Upper lobe of left lung (tissue), 6 donors: Measurements from ENCODE around the gene TMEM240. TPM values are rescaled to one million over a fixed set of nuclear protein-coding genes. Genes with fewer than 3 reads are reported as not detected.

ENCODE experiments used
- ATAC-seq, 2 donors: fragments of 200-7000 bp; cut with Tn5 transposase; one replicate each; pipeline ENCODE4 v1.9.1; 2022; ENCODE audit warnings: mild to moderate bottlenecking in 2 of 2, moderate library complexity in 2 of 2; ENCODE audit not compliant: low FRiP score in 2 of 2
- DNase-seq, 2 donors: peaks; one replicate each; pipeline ENCODE4 v3.0.0-alpha.2; 2019 to 2020
- H3K27ac ChIP-seq, 4 donors: fragments of 200-600 bp; sonication (generic); one replicate each; pipeline ENCODE4 v1.5.1; 2016 to 2019
- H3K27me3 ChIP-seq, 4 donors: fragments of 200-600 bp; sonication (generic); one replicate each; pipeline ENCODE4 v1.5.1; 2017 to 2019
- H3K36me3 ChIP-seq, 4 donors: fragments of 200-600 bp; sonication (generic); one replicate each; pipeline ENCODE4 v1.5.1; 2016 to 2019
- H3K4me1 ChIP-seq, 4 donors: fragments of 200-600 bp; sonication (generic); one replicate each; pipeline ENCODE4 v1.5.1; 2018 to 2019
- H3K4me3 ChIP-seq, 4 donors: fragments of 200-600 bp; sonication (generic); one replicate each; pipeline ENCODE4 v1.5.1; 2017 to 2019; ENCODE audit warnings: mild to moderate bottlenecking in 2 of 4, moderate library complexity in 1 of 4
- H3K9me3 ChIP-seq, 4 donors: fragments of 200-600 bp; sonication (generic); one replicate each; pipeline ENCODE4 v1.5.1; 2018 to 2019
- EP300 ChIP-seq, 4 donors: sonication (generic); formaldehyde crosslinking; IDR thresholded peaks; one replicate each; pipeline ENCODE4 v1.5.1; 2017; ENCODE audit warnings: antibody characterized with exemption in 4 of 4, control low read depth in 2 of 4
- POLR2A ChIP-seq, 4 donors: fragments of 450-650 bp; IDR thresholded peaks; one replicate each; pipeline ENCODE4 v1.5.1; 2016 to 2017; ENCODE audit warnings: antibody characterized with exemption in 4 of 4, mild to moderate bottlenecking in 2 of 4
- POLR2AphosphoS5 ChIP-seq, 2 donors: sonication (generic); formaldehyde crosslinking; IDR thresholded peaks; one replicate each; pipeline ENCODE4 v1.5.1; 2017; ENCODE audit warnings: antibody characterized with exemption in 2 of 2
- WGBS, 2 donors: methylation state at CpG; one replicate each; pipeline ENCODE4 v1.1.5; 2017 to 2018; 5-methylcytosine and 5-hydroxymethylcytosine counted together
- total RNA-seq, 6 donors: library from RNA; depleted of rRNA in 4 of 6; stranded (reverse); fragments of >200 nt in 4 of 6; gene quantifications; one replicate each; pipeline versions ENCODE4 v1.1.0 to v1.2.1, GENCODE V29; 2016 to 2021
- TF ChIP-seq, protein P1 (sequence below), 6 experiments: fragments of 450-650 bp in 4 of 6; fragments of 200-600 bp in 2 of 6; sonication (generic) in 2 of 6; IDR thresholded peaks; one replicate each; pipeline ENCODE4 v1.5.1; 2016 to 2019; ENCODE audit warnings: antibody characterized with exemption in 6 of 6
- donor health status: DM: no; HTN: no; CAD: no; lungs with moderate emphysema.
- donor health status: DM: no; HTN: yes; CAD: no; lungs with severe emphysema.

Gene TMEM240
- total RNA-seq, 6 donors from 2014 or later: 1.8 to 3.6 (median 3.1) TPM; not detected in 1

DNA sequence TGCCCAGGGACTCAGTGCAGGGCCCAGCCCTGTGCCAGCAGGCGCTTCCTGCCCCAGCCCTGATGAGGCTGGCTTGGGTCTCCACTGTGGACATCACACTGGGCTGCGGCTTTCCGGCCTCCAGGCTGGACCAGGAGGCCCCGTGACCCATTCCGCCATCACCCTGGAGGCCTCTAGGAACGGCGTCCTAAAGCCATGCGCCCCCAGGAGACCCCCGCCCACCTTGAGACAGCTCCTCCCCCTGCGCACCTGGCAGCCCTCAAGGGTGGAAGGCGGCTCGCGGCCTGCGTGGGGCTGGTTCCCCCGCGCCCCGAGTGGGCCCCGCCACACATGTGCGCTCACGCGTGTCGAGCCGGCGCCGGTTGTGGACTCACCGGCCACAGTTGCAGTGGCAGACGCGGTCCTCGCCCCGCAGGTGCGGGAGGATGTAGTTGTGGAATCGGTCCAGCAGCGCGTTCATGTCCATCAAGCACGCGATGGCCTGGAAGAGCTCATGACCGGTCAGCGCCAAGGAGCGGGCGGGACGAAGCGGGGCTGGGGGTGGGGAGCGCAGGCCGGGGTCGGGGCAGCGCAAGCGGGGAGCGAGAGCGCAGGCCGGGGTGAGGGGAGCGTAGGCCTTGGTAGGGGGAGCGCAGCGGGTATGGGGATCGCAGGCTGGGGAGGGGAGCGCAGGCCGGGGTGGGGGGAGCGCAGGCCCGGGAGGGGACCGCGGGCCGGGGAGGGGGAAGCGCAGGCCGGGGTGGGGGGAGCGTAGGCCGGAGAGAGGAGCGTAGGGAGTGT is 924 bp downstream of the TMEM240 start:
- WGBS, 2 donors: 27 to 33% methylated on average over 36 to 37 of the region's 66 CpGs
- Histone ChIP-seq H3K4me3 (peak overlapping the region; percentile 45 to 78 (median 68)), H3K27me3 (no peaks in the 10 kb centered on the region), H3K9me3 (no peaks in the 10 kb centered on the region), H3K27ac (peak overlapping the region in 3 of 4 donors; percentile 24 to 83 (median 65)), H3K36me3 (peaks cover 0 to 40% (median 25%) of the 10 kb centered on the region in 4 donors), H3K4me1 (peaks cover 17 to 29% (median 18%) of the 10 kb centered on the region in 4 donors)
- ATAC-seq (no peak), DNase-seq (peak in 1 of 2 donors; percentile 87)
- no peak for TF ChIP-seq EP300 (IDR thresholded peaks at IDR 0.05)
- TF ChIP-seq POLR2A (IDR thresholded peaks at IDR 0.05): no peak
- TF ChIP-seq, protein P1, sequence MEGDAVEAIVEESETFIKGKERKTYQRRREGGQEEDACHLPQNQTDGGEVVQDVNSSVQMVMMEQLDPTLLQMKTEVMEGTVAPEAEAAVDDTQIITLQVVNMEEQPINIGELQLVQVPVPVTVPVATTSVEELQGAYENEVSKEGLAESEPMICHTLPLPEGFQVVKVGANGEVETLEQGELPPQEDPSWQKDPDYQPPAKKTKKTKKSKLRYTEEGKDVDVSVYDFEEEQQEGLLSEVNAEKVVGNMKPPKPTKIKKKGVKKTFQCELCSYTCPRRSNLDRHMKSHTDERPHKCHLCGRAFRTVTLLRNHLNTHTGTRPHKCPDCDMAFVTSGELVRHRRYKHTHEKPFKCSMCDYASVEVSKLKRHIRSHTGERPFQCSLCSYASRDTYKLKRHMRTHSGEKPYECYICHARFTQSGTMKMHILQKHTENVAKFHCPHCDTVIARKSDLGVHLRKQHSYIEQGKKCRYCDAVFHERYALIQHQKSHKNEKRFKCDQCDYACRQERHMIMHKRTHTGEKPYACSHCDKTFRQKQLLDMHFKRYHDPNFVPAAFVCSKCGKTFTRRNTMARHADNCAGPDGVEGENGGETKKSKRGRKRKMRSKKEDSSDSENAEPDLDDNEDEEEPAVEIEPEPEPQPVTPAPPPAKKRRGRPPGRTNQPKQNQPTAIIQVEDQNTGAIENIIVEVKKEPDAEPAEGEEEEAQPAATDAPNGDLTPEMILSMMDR (IDR thresholded peaks at IDR 0.05): no peak
- TF ChIP-seq POLR2AphosphoS5 (IDR thresholded peaks at IDR 0.05): no peak

DNA sequence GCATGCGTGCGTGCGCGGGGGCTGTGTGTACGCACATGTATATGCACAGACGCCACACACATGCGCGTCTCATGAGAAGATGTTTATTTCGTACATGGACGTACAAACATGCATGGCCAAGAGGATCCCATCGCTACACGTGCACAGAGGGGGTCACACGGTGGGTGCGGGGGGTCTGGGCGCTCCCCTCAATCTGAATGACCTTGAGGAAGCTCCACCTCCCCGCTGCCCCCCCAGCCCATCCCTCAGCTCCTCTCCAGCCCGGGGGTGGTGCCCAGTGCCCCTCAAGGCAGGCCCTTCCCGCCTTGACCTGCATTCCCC is 1.5 kb downstream of the TMEM240 start:
- Histone ChIP-seq H3K27ac (peak overlapping the region in 2 of 4 donors; percentile 65 to 83), H3K9me3 (no peaks in the 10 kb centered on the region), H3K36me3 (peaks cover 0 to 39% (median 27%) of the 10 kb centered on the region in 4 donors)

DNA sequence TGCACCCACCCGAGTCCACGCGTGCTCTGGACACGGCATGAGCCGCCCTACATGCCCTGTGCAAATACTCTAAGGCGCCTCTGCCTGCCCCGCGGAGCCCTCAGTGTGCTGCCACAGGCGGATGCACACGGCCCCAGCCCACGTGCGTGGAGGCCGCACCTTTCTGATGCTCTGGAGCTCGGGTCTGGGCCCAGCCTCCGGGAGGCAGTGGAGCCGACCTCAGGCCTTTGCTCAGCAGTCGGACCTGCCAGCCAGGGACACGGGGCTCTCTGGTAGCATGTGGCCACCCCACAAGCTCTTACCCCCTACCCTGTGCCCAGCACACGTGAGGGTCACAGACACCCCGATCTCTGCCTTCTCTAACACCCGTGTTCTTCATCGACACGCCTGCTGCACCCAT is 2.1 kb downstream of the TMEM240 start:
- H3K4me1 ChIP-seq: peaks cover 17 to 29% (median 18%) of the 10 kb centered on the region in 4 donors
- peak in 1 of 2 donors; percentile 75 for DNase-seq
- no peak overlapping the region for H3K4me3 ChIP-seq
- WGBS, 2 donors: 93 to 100% methylated on average over 5 to 23 of the region's 23 CpGs
- TF ChIP-seq POLR2AphosphoS5 (IDR thresholded peaks at IDR 0.05) (no peak), POLR2A (IDR thresholded peaks at IDR 0.05) (no peak), EP300 (IDR thresholded peaks at IDR 0.05) (no peak)
- TF ChIP-seq, protein P1 (IDR thresholded peaks at IDR 0.05): no peak
- no peaks in the 10 kb centered on the region for H3K27me3 ChIP-seq
- no peak for ATAC-seq
- no peaks in the 10 kb centered on the region for H3K9me3 ChIP-seq
- H3K36me3 ChIP-seq: peaks cover 0 to 32% (median 25%) of the 10 kb centered on the region in 4 donors
- no peak overlapping the region for H3K27ac ChIP-seq

More for the DNA sequence above, 1.5 kb downstream of the TMEM240 start:
- ATAC-seq (no peak), DNase-seq (peak in 1 of 2 donors; percentile 79)
- H3K4me1 ChIP-seq: peaks cover 17 to 29% (median 18%) of the 10 kb centered on the region in 4 donors
- H3K27me3 ChIP-seq: no peaks in the 10 kb centered on the region
- WGBS, 2 donors: 86 to 100% methylated on average over 8 to 18 of the region's 18 CpGs
- H3K4me3 ChIP-seq: peak overlapping the region in 2 of 4 donors; percentile 66 to 71
- TF ChIP-seq POLR2A (IDR thresholded peaks at IDR 0.05): no peak
- TF ChIP-seq POLR2AphosphoS5 (IDR thresholded peaks at IDR 0.05): no peak
- no peak for TF ChIP-seq EP300 (IDR thresholded peaks at IDR 0.05)
- TF ChIP-seq, protein P1 (IDR thresholded peaks at IDR 0.05): no peak

DNA sequence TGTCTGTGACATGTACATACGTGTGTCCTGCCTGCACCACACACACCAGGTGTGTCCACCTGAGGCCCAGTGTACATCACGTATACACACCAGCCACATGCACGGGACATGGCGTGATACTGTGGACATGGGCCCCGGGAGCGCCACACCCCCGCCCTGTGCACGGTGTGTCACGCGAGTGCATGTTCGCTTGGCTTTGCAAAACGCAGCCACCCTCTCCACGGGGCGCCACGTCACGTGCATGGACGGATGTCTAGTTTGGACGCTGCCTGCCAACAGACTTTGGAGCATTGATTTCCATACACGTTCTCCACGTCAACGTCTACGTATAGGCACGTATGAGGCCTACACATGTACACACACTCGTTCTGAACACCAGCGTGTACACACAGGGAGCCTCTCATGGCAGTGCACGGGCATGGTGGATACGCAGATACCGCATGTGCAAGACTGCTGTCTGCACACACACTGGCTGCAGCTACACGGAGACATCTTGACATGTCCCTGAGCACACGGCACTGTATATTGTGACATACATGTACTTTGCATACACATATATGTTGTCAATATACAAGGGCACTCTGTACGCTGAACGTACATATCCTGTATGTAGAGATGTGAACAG is 2.7 kb downstream of the TMEM240 start:
- DNase-seq: peak in 1 of 2 donors; percentile 83
- no peak for TF ChIP-seq EP300 (IDR thresholded peaks at IDR 0.05)
- TF ChIP-seq POLR2A (IDR thresholded peaks at IDR 0.05): no peak
- TF ChIP-seq, protein P1 (IDR thresholded peaks at IDR 0.05): no peak
- no peak for TF ChIP-seq POLR2AphosphoS5 (IDR thresholded peaks at IDR 0.05)
- 94 to 95% methylated on average over 24 to 32 of the region's 32 CpGs for WGBS, 2 donors
- H3K4me1 ChIP-seq: peaks cover 17 to 29% (median 18%) of the 10 kb centered on the region in 4 donors
- no peak overlapping the region for H3K4me3 ChIP-seq
- no peaks in the 10 kb centered on the region for H3K9me3 ChIP-seq
- ATAC-seq: no peak
- H3K36me3 ChIP-seq: peaks cover 0 to 26% (median 19%) of the 10 kb centered on the region in 4 donors
- H3K27ac ChIP-seq: no peak overlapping the region
- H3K27me3 ChIP-seq: no peaks in the 10 kb centered on the region
